Vein endothelial cell (primary cell): ENCODE measurements around the gene SPAG16. TPM values are rescaled to one million over a fixed set of nuclear protein-coding genes. Genes with fewer than 3 reads are reported as not detected.

Source experiments
- small RNA-seq: library from RNA; depleted of rRNA; stranded (forward); fragments of <200 nt; gene quantifications from one replicate; pipeline ENCODE3, GENCODE V24; 2012
- total RNA-seq: library from RNA; depleted of rRNA; stranded (reverse); fragments of >200 nt; gene quantifications from 2 replicates; pipeline ENCODE4 v1.2.3, GENCODE V29; 2012

The SPAG16 gene
- total RNA-seq, result 9.1 and 12.1 TPM in 2 replicates

DNA sequence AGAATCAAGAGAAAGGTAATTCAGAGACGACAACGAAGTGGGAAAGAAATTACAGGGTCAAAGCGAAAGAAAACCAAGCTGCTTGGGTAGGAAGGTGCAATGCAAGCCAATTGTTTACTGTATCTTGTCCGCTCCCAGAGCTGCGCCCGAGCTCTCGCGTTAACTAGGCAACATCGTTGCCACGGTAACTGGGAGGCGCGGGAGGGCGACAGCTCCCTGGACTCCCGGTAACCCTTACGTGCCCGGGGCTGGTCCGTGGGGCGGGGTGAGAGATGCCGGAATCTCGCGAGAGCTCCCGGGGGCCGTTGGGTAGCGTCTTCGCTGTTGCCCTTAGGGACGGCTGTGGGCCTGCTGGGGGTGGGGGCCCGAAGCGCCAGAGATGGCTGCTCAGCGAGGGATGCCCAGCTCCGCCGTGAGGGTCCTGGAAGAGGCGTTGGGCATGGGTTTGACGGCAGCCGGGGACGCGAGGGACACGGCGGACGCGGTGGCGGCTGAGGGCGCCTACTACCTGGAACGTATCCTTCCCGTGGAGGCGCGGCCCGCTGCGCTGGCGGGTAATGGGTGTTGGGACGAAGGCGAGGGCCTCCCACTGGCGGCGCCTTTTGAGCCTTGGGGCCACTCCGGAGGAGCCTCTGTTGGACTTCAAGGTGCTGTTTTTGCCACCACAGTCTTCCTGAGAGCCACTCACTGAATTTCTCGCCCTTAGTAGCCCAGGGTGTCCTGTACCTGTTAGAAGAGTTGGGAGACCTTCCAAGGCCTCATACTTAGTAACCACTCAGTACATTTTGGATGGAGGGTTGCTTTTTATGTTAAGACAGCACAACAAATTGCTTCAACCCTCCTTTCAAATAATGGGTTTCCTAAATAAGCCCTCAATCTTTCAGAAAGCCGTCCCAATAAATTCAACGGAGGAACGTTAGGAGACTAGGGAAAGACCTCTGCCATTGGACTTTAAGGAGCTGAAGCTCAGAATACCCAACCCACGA is at the start of gene SPAG16:
Gene SPAG16, plus strand, starts transcription at position 360 of the 986 bp plus-strand sequence.

DNA sequence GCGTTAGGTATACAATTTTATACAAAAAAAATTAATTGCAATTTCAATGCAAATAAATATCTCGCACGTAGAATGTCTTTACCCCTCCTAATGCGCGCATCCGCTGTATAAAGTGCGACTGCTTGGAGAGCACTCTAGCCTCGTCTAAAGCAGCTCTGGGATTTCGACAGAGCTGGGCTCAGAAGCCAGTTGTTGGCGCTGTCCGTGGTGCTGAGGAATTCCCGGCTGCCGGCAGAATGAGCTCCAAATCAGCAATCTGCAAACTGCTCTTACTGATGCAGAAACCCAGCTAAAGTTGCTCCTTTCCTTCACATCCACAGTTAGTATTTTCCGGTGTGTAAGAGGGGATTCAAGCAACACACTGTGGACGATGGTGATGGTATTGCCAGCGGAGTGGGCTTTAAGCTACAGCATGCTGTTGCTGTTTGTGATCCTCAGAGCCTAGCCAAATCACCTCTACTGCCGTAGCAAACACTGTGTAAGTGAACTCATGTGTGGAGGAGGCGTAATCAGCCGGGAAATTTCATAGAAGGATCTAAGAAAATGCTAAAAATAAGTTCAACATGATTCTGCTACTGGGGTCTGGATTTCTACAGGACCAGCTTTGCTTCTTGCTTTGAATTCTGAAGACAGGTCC is 1126.8 kb downstream of the SPAG16 start, which contains the start of gene VWC2L:
Gene VWC2L, plus strand, starts transcription at position 137 of the 637 bp plus-strand sequence. CDS start 3,140 bp downstream, outside the sequence.

Small RNAs within 50 kb of the gene (small RNA-seq; reads per million reads assigned to genes)
- not detected for gene MIR4438

Other genes with a start within 250 kb of the SPAG16 start
- 2.6 and 2.9 TPM in 2 replicates for gene IKZF2, start 132.9 kb upstream of the SPAG16 start, total RNA-seq